Endothelial cell of umbilical vein (primary cell): ENCODE measurements around the gene GPHB5. TPM values are rescaled to one million over a fixed set of nuclear protein-coding genes. Genes with fewer than 3 reads are reported as not detected.

Experiments used
- BruUV-seq: library from RNA; stranded (reverse); fragments of 400-500 nt; replicated peaks from 2 replicates; lab custom pipeline; 2021; lab: Mats Ljungman, UMichigan
- CTCF ChIA-PET: fragments of 300-600, 350-600 bp; sonication (Branson Sonifier 250); formaldehyde crosslinking; loops from one replicate; lab custom pipeline; 2021; ENCODE audit warnings: antibody characterized with exemption, inconsistent platforms; lab: Charles Lee
- POLR2A ChIA-PET: fragments of 300-600, 350-600 bp; sonication (Branson Sonifier 250); formaldehyde crosslinking; loops from one replicate; lab custom pipeline; 2021; ENCODE audit warnings: antibody characterized with exemption, inconsistent platforms; lab: Charles Lee
- DNase-seq: peaks from one replicate; pipeline ENCODE4 v3.0.0-alpha.2; 2011; ENCODE audit warnings: low read depth, low spot score
- FAIRE-seq: peaks from 2 replicates; lab custom pipeline; 2011; peaks lifted over from hg19 to GRCh38; lab: Jason Lieb, UNC
- H2AFZ ChIP-seq: 2 replicates; pipeline ENCODE4 v1.6.0; 2012; ENCODE audit warnings: low read depth, low read length, control low read depth, inconsistent platforms
- H3K27ac ChIP-seq: 2 replicates; pipeline ENCODE4 v1.5.1; 2011; ENCODE audit warnings: low read depth, mild to moderate bottlenecking, control low read depth, low read length, moderate library complexity; ENCODE audit not compliant: insufficient read depth
- H3K27me3 ChIP-seq, 2 experiments: 2 replicates each; pipeline versions ENCODE4 v1.6.0 to v1.6.1; 2011; ENCODE audit warnings: low read length in 2 of 2, mixed read lengths in 1 of 2; ENCODE audit not compliant: control insufficient read depth in 2 of 2, insufficient read depth in 2 of 2
- H3K36me3 ChIP-seq, 2 experiments: 2 replicates in 1 of 2; 3 replicates in 1 of 2; pipeline ENCODE4 v1.5.1; 2011; ENCODE audit warnings: low read length in 2 of 2, mild to moderate bottlenecking in 1 of 2, moderate library complexity in 1 of 2; ENCODE audit not compliant: control insufficient read depth in 2 of 2, insufficient read depth in 2 of 2; ENCODE audit errors: extremely low read depth in 1 of 2
- H3K4me1 ChIP-seq: 3 replicates; pipeline ENCODE4 v1.5.1; 2011; ENCODE audit warnings: mild to moderate bottlenecking, low read length; ENCODE audit not compliant: control insufficient read depth, insufficient read depth; ENCODE audit errors: extremely low read depth
- H3K4me2 ChIP-seq: 2 replicates; pipeline ENCODE4 v1.6.1; 2011; ENCODE audit warnings: low read length, control low read depth, mixed read lengths; ENCODE audit not compliant: insufficient read depth
- H3K4me3 ChIP-seq, 3 experiments: fragments of 200-600 bp in 1 of 3; sonication (generic), shearing (Covaris generic) in 1 of 3; replicated peaks in 1 of 3; 2 replicates each; pipeline ENCODE4 v1.5.1; 2011 to 2016; ENCODE audit warnings: control low read depth in 3 of 3, low read length in 3 of 3, mild to moderate bottlenecking in 2 of 3, inconsistent platforms in 1 of 3, low read depth in 1 of 3, moderate library complexity in 1 of 3; ENCODE audit not compliant: insufficient read depth in 1 of 3
- H3K79me2 ChIP-seq: 2 replicates; pipeline ENCODE4 v1.6.0; 2012; ENCODE audit warnings: low read length, inconsistent platforms; ENCODE audit not compliant: control insufficient read depth, insufficient read depth
- H3K9ac ChIP-seq: replicated peaks from 2 replicates; pipeline ENCODE3; 2011; ENCODE audit warnings: low read length, control low read depth; ENCODE audit not compliant: insufficient read depth; ENCODE audit errors: extremely low read depth
- H3K9me1 ChIP-seq: replicated peaks from 3 replicates; pipeline ENCODE4 v1.6.0; 2011; ENCODE audit warnings: mild to moderate bottlenecking, low read length; ENCODE audit not compliant: control insufficient read depth, insufficient read depth; ENCODE audit errors: extremely low read depth
- H3K9me3 ChIP-seq: replicated peaks from 2 replicates; pipeline ENCODE4 v1.5.1; 2012; ENCODE audit warnings: low read length, inconsistent platforms; ENCODE audit not compliant: control insufficient read depth, insufficient read depth
- H4K20me1 ChIP-seq: replicated peaks from 2 replicates; pipeline ENCODE3; 2011; ENCODE audit warnings: mild to moderate bottlenecking, low read length; ENCODE audit not compliant: control insufficient read depth, insufficient read depth; ENCODE audit errors: extremely low read depth
- CTCF ChIP-seq, 2 donors: IDR thresholded peaks; 1 replicate in 1 of 2; 2 replicates in 1 of 2; pipeline ENCODE4 v1.5.1; 2011; ENCODE audit warnings: low read length in 2 of 2, mild to moderate bottlenecking in 2 of 2, moderate library complexity in 2 of 2, control low read depth in 1 of 2, inconsistent platforms in 1 of 2, low read depth in 1 of 2; ENCODE audit not compliant: insufficient read depth in 1 of 2; ENCODE audit errors: extremely low read depth in 1 of 2
- EZH2 ChIP-seq: IDR thresholded peaks from 2 replicates; pipeline ENCODE4 v1.6.1; 2012; ENCODE audit warnings: borderline replicate concordance, low read depth, mild to moderate bottlenecking, moderate library complexity, low read length, inconsistent platforms; ENCODE audit not compliant: severe bottlenecking
- FOS ChIP-seq: IDR thresholded peaks from 2 replicates; pipeline ENCODE4 v1.6.1; 2011; ENCODE audit warnings: mild to moderate bottlenecking, low read length, moderate library complexity, borderline replicate concordance; ENCODE audit not compliant: insufficient read depth
- GATA2 ChIP-seq: IDR thresholded peaks from 2 replicates; pipeline ENCODE4 v1.7.0; 2011; ENCODE audit warnings: low read depth, mild to moderate bottlenecking, moderate library complexity, mixed read lengths, low read length; ENCODE audit not compliant: insufficient read length, insufficient read depth
- JUN ChIP-seq: IDR thresholded peaks from 2 replicates; pipeline ENCODE4 v1.6.1; 2011; ENCODE audit warnings: borderline replicate concordance, low read depth; ENCODE audit not compliant: insufficient read length, insufficient read depth
- MAX ChIP-seq: IDR thresholded peaks from 2 replicates; pipeline ENCODE4 v1.6.1; 2011; ENCODE audit not compliant: insufficient read depth, insufficient read length
- MYC ChIP-seq: IDR thresholded peaks from one replicate; pipeline ENCODE4 v1.6.1; 2011; ENCODE audit warnings: mild to moderate bottlenecking, low read depth, low read length
- POLR2A ChIP-seq: IDR thresholded peaks from 2 replicates; pipeline ENCODE4 v1.6.1; 2012; ENCODE audit warnings: low read depth, mild to moderate bottlenecking, control low read depth, low read length
- POLR2AphosphoS5 ChIP-seq: IDR thresholded peaks from 2 replicates; pipeline ENCODE4 v1.6.1; 2012; ENCODE audit warnings: low read depth, mild to moderate bottlenecking, control low read depth, low read length, moderate library complexity; ENCODE audit not compliant: insufficient read depth
- dilution Hi-C: fragments of 300-500 bp; cut with MboI; formaldehyde crosslinking; loops from one replicate; pipeline ENCODE4 v1.15.0; 2019; ENCODE audit warnings: low sequenced_read_pairs; ENCODE audit not compliant: extremely low pct_ligation_motif_present
- intact Hi-C: fragments of 100-400 bp; cut with micrococcal nuclease; formaldehyde crosslinking; loops from one replicate; pipeline ENCODE4 v1.10.0; 2022
- polyA plus RNA-seq, 4 experiments: library from polyadenylated mRNA; depleted of rRNA in 3 of 4; stranded (reverse) in 3 of 4; unstranded in 1 of 4; fragments of >200 nt; gene quantifications; 2 replicates each; pipeline versions ENCODE4 v1.2.1 to v1.2.3, GENCODE V29; 2011 to 2012; ENCODE audit warnings: missing spikeins in 1 of 4
- total RNA-seq: library from RNA; stranded (reverse); gene quantifications from 2 replicates; pipeline ENCODE4 v1.2.3, GENCODE V29; 2021

GPHB5 gene
- total and polyA plus RNA-seq, 2 donors (not counting 3 experiments of a cell fraction or from before 2014, with no cell fraction given): not detected

- no peak overlapping the region for H3K4me2 ChIP-seq
- H3K27ac ChIP-seq: no peak overlapping the region
- H2AFZ ChIP-seq: no peak overlapping the region
- H3K4me3 ChIP-seq: no peak overlapping the region
- intact Hi-C loops (no loop called here), dilution Hi-C loops (no loop called here)
- H4K20me1 ChIP-seq: no peaks in the 10 kb centered on the region
- FAIRE-seq: no peak
- no peaks in the 10 kb centered on the region for H3K9me3 ChIP-seq
- peaks cover 14 to 39% of the 10 kb centered on the region in 2 experiments for H3K27me3 ChIP-seq
- no peak for DNase-seq
- ChIA-PET CTCF (no interaction called here), POLR2A (no interaction called here)
- H3K36me3 ChIP-seq: no peaks in the 10 kb centered on the region
- no peak overlapping the region for H3K9ac ChIP-seq
- H3K79me2 ChIP-seq: no peaks in the 10 kb centered on the region
- H3K9me1 ChIP-seq: no peaks in the 10 kb centered on the region
- TF ChIP-seq CTCF (IDR thresholded peaks at IDR 0.05; ENCODE audit: extremely low read depth in 1 of 2, insufficient read depth in 1 of 2, low read depth in 1 of 2, low read length in 2 of 2) (no peak), POLR2AphosphoS5 (no peak), GATA2 (no peak), MAX (no peak), JUN (no peak), FOS (no peak), MYC (no peak), POLR2A (no peak), EZH2 (no peak)
- peaks cover 13% of the 10 kb centered on the region for H3K4me1 ChIP-seq
- no TSS peak for BruUV-seq
Observed at GRCh38 chr14:63345826-63346225, 27.1 kb upstream of the GPHB5 start.
